ENCODE results near the gene PIWIL1. TPM values are rescaled to one million over a fixed set of nuclear protein-coding genes. Genes with fewer than 3 reads are reported as not detected.

PIWIL1 gene
- total and polyA plus RNA-seq, 2 of the 4 experiments (the other 2 are of a cell fraction), result not detected

DNA sequence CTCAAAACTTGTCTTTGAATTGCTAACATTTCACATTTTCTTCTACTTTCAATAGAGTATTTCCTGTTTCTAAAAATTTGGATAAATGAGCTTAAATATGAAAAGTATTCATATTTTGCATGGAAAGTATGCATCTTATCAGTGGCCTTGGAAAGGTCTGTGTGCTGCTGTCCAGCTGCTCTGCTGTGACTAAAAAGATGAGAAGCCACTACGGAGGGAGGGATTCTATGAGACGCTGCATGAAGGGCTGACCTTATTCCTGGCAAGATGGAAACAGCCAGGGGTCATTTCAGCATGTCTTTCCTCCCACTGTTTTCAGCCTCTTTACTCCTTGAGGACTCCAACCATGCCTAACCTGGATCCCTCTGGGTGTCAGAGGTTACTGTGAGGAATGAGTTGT is 13.0 kb downstream of the PIWIL1 start:
- Histone ChIP-seq H3K14ac (replicated peaks; ENCODE audit: low read depth, low read length) (no peak overlapping the region), H3K18ac (ENCODE audit: low read depth, low read length) (no peak overlapping the region), H3K4me1 (ENCODE audit: control insufficient read depth, insufficient read depth, low read length) (no peaks in the 10 kb centered on the region), H2BK20ac (ENCODE audit: low read depth, low read length) (no peak overlapping the region), H3K4ac (ENCODE audit: low read depth, low read length) (no peak overlapping the region), H2AK9ac (replicated peaks; ENCODE audit: low read depth, low read length, poor library complexity) (no peak overlapping the region), H3K36me3 (ENCODE audit: control insufficient read depth, insufficient read depth, low read length) (no peaks in the 10 kb centered on the region), H4K5ac (ENCODE audit: low read depth, low read length) (no peak overlapping the region), H2AFZ (replicated peaks; ENCODE audit: low read length, poor library complexity) (no peak overlapping the region), H2BK5ac (ENCODE audit: low read depth, low read length, poor library complexity, severe bottlenecking) (no peak overlapping the region), H3K79me1 (ENCODE audit: low read depth in 1 of 2, low read length in 2 of 2) (no peaks in the 10 kb centered on the region), H3K4me3 (ENCODE audit: insufficient read depth, low read depth, low read length) (no peak overlapping the region), H2BK120ac (ENCODE audit: low read depth, low read length) (no peak overlapping the region), H3K27me3 (ENCODE audit: control insufficient read depth, insufficient read depth, low read length) (no peaks in the 10 kb centered on the region), H3K23ac (ENCODE audit: low read depth, low read length) (no peak overlapping the region), H2AK5ac (ENCODE audit: low read depth, low read length) (no peak overlapping the region), H3K9me3 (ENCODE audit: control insufficient read depth, insufficient read depth, low read length) (peaks cover 17% of the 10 kb centered on the region; the same call in 1 of the 2 replicates), H2BK15ac (ENCODE audit: low read depth, low read length) (no peak overlapping the region), H3K9me1 (ENCODE audit: insufficient read depth, low read length) (no peaks in the 10 kb centered on the region), H3K9ac (ENCODE audit: low read depth, low read length) (no peak overlapping the region), H4K20me1 (ENCODE audit: insufficient read depth, low read length) (no peaks in the 10 kb centered on the region), H3K4me2 (ENCODE audit: low read depth, low read length) (no peak overlapping the region), H3K27ac (ENCODE audit: insufficient read depth, low read length) (no peak overlapping the region), H3K56ac (ENCODE audit: extremely low read depth, insufficient read depth, low read length) (no peak overlapping the region), H4K8ac (ENCODE audit: low read depth in 2 of 2, low read length in 2 of 2) (no peak overlapping the region), H4K91ac (ENCODE audit: insufficient read depth, low read depth, low read length) (no peak overlapping the region)
- BruUV-seq (replicated peaks), result no TSS peak
- POLR2A ChIA-PET (ENCODE audit: unreplicated experiment), result no interaction called here
- in situ Hi-C loops (cut with MboI; ENCODE audit: low sequenced_read_pairs) (no loop called here), dilution Hi-C loops (cut with HindIII; ENCODE audit: low sequenced_read_pairs, unreplicated experiment) (no loop called here), intact Hi-C loops (cut with micrococcal nuclease) (no loop called here)
- CTCF ChIA-PET, result no interaction called here
- no peak for ATAC-seq (ENCODE audit: low read depth)
- no CpG with 5 or more reads among the region's 2 CpGs for WGBS, 2 experiments (ENCODE audit: extremely low coverage in 2 of 2, insufficient read length in 1 of 2)
- no peak for DNase-seq
- TF ChIP-seq MAFK (IDR thresholded peaks at IDR 0.05; ENCODE audit: low read depth, low read length), result no peak
- TF ChIP-seq MAZ (IDR thresholded peaks at IDR 0.05; ENCODE audit: borderline replicate concordance, low read depth, low read length), result no peak
- TF ChIP-seq, protein P1, sequence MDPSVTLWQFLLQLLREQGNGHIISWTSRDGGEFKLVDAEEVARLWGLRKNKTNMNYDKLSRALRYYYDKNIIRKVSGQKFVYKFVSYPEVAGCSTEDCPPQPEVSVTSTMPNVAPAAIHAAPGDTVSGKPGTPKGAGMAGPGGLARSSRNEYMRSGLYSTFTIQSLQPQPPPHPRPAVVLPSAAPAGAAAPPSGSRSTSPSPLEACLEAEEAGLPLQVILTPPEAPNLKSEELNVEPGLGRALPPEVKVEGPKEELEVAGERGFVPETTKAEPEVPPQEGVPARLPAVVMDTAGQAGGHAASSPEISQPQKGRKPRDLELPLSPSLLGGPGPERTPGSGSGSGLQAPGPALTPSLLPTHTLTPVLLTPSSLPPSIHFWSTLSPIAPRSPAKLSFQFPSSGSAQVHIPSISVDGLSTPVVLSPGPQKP (IDR thresholded peaks at IDR 0.05; ENCODE audit: borderline replicate concordance, low read depth, low read length), result no peak
- TF ChIP-seq BHLHE40 (IDR thresholded peaks at IDR 0.05; ENCODE audit: low read depth, low read length), result no peak
- TF ChIP-seq CEBPB (IDR thresholded peaks at IDR 0.05; ENCODE audit: low read depth, low read length), result no peak
- no peak for TF ChIP-seq SMC3 (IDR thresholded peaks at IDR 0.05; ENCODE audit: low read depth, low read length)
- TF ChIP-seq USF2 (IDR thresholded peaks at IDR 0.05; ENCODE audit: low read depth, low read length), result no peak
- no peak for TF ChIP-seq RCOR1 (IDR thresholded peaks at IDR 0.05; ENCODE audit: insufficient replicate concordance, low read length)
- TF ChIP-seq FOS (IDR thresholded peaks at IDR 0.05; ENCODE audit: low read depth, low read length), result no peak
- no peak for TF ChIP-seq CHD1 (IDR thresholded peaks at IDR 0.05; ENCODE audit: low read depth, low read length)
- TF ChIP-seq RFX5 (IDR thresholded peaks at IDR 0.05; ENCODE audit: low read depth, low read length), result no peak
- TF ChIP-seq CTCF (conservative IDR thresholded peaks at IDR 0.05; ENCODE audit: low read depth, low read length), result no peak
- TF ChIP-seq MXI1 (IDR thresholded peaks at IDR 0.05; ENCODE audit: borderline replicate concordance, low read depth, low read length), result no peak

Measured in IMR-90 (cell line).